ENCODE results near the gene SMDT1. TPM values are rescaled to one million over a fixed set of nuclear protein-coding genes. Genes with fewer than 3 reads are reported as not detected.
"Not testable (repeated sequence)": the region's sequence is repeated elsewhere in the genome, so short reads cannot be mapped to it uniquely, and the experiment has no call there.

Gene SMDT1
- total RNA-seq, 1 donor from 2014 or later: 71.7 TPM

- not testable (repeated sequence) for H3K27me3 Mint-ChIP-seq; H3K4me3 Mint-ChIP-seq (ENCODE audit: low read depth); H3K4me1 Mint-ChIP-seq (ENCODE audit: low read depth); H3K36me3 Mint-ChIP-seq (ENCODE audit: insufficient read depth); DNase-seq (ENCODE audit: low spot score, unreplicated experiment); H3K9me3 Mint-ChIP-seq (ENCODE audit: low read depth); H3K27ac Mint-ChIP-seq
Observed at GRCh38 chr22:42130639-42131431, 51.3 kb downstream of the SMDT1 start, which contains the start of gene CYP2D6. Gene CYP2D6, minus strand, starts transcription at chr22:42130810. Its CDS starts 19 bp downstream, at chr22:42130791.

- no peak for TF ChIP-seq CTCF (IDR thresholded peaks at IDR 0.05; ENCODE audit: unreplicated experiment)
- H3K27me3 Mint-ChIP-seq: no peaks in the 10 kb centered on the region
- H3K9me3 Mint-ChIP-seq (ENCODE audit: low read depth): no peaks in the 10 kb centered on the region
- H3K4me3 Mint-ChIP-seq (ENCODE audit: low read depth): no peak overlapping the region
- no peaks in the 10 kb centered on the region for H3K36me3 Mint-ChIP-seq (ENCODE audit: insufficient read depth)
- no peak overlapping the region for H3K27ac Mint-ChIP-seq
- H3K4me1 Mint-ChIP-seq (ENCODE audit: low read depth): peaks cover 3% of the 10 kb centered on the region
- DNase-seq (ENCODE audit: low spot score, unreplicated experiment): no peak
Observed at GRCh38 chr22:42131562-42131961, 52.1 kb downstream of the SMDT1 start.

DNA sequence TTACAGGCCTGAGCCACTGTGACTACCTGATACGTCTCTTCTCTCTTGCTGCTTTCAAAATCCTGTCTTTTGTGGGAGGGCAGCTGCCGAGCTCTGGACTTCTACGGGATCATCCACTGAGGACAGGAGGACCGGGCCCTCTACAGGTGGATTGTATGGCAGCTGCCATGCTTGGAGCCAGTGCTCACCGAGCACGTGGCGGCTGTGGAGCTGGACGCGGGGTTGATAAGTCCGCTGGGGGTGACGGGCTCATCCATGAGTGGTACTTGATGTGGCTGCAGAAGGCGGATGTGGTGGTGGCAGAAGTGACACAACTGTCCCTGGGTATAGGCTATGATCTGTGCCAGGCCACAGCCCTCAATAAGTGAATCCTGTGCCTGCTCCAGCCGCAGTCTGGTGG is 53.0 kb downstream of the SMDT1 start:
- H3K9me3 Mint-ChIP-seq (ENCODE audit: low read depth): no peaks in the 10 kb centered on the region
- DNase-seq (ENCODE audit: low spot score, unreplicated experiment): no peak
- TF ChIP-seq CTCF (IDR thresholded peaks at IDR 0.05; ENCODE audit: unreplicated experiment): no peak
- peaks cover 3% of the 10 kb centered on the region for H3K4me1 Mint-ChIP-seq (ENCODE audit: low read depth)
- no peaks in the 10 kb centered on the region for H3K36me3 Mint-ChIP-seq (ENCODE audit: insufficient read depth)
- H3K27me3 Mint-ChIP-seq: no peaks in the 10 kb centered on the region
- no peak overlapping the region for H3K4me3 Mint-ChIP-seq (ENCODE audit: low read depth)
- H3K27ac Mint-ChIP-seq: no peak overlapping the region

Other genes with a start within 250 kb of the SMDT1 start
- gene SREBF2, start 246.6 kb upstream of the SMDT1 start, total RNA-seq: 154 and 156 TPM in 2 replicates
- not detected in 2 replicates for gene SHISA8, start 164.6 kb upstream of the SMDT1 start, total RNA-seq
- gene TNFRSF13C, start 152.9 kb upstream of the SMDT1 start, total RNA-seq: 1.3 and 1.6 TPM in 2 replicates
- gene CENPM, start 132.5 kb upstream of the SMDT1 start, total RNA-seq: 16.4 and 16.9 TPM in 2 replicates
- 24.4 and 25.1 TPM in 2 replicates for gene SEPTIN3, start 110.3 kb upstream of the SMDT1 start, total RNA-seq
- not detected in 2 replicates for gene WBP2NL, start 80.9 kb upstream of the SMDT1 start, total RNA-seq
- 16.9 and 17.2 TPM in 2 replicates for gene NAGA, start 8.9 kb upstream of the SMDT1 start, total RNA-seq
- 5.2 and 6.1 TPM in 2 replicates for gene PHETA2, start 5.5 kb upstream of the SMDT1 start, total RNA-seq
- gene NDUFA6, start 11.1 kb downstream of the SMDT1 start, total RNA-seq: 66.2 and 73.4 TPM in 2 replicates
- gene CYP2D6, start 51.1 kb downstream of the SMDT1 start, total RNA-seq: 8.0 and 10.3 TPM in 2 replicates
- gene TCF20, start 191.0 kb downstream of the SMDT1 start, total RNA-seq: 66.1 and 68.5 TPM in 2 replicates

All from progenitor cell of endocrine pancreas (in vitro differentiated cells).